OCI-LY7 (cell line): ENCODE measurements around the gene COPS7B. TPM values are rescaled to one million over a fixed set of nuclear protein-coding genes. Genes with fewer than 3 reads are reported as not detected.

Experiments
- Bru-seq: library from RNA; stranded (reverse); fragments of 400-500 nt; gene quantifications from one replicate; lab custom pipeline; 2021; lab: Mats Ljungman, UMichigan
- BruChase-seq, 2 experiments: library from RNA; stranded (reverse); fragments of 400-500 nt; gene quantifications; one replicate each; lab custom pipeline; 2021; lab: Mats Ljungman, UMichigan
- BruUV-seq: library from RNA; stranded (reverse); fragments of 400-500 nt; replicated peaks from 2 replicates; lab custom pipeline; 2021; lab: Mats Ljungman, UMichigan
- CTCF ChIA-PET: fragments of 300-600 bp; sonication (Branson Sonifier 250); formaldehyde crosslinking; loops from one replicate; lab custom pipeline; 2022; ENCODE audit warnings: antibody characterized with exemption; ENCODE audit not compliant: unreplicated experiment; lab: Charles Lee
- POLR2A ChIA-PET: fragments of 300-600 bp; sonication (Branson Sonifier 250); formaldehyde crosslinking; loops from one replicate; lab custom pipeline; 2022; ENCODE audit warnings: antibody characterized with exemption; lab: Charles Lee
- DNase-seq: peaks from one replicate; pipeline ENCODE4 v3.0.0-alpha.2; 2015; ENCODE audit warnings: low spot score
- H2AFZ ChIP-seq: fragments of 200-600 bp; sonication (generic), shearing (Covaris generic); 2 replicates; pipeline ENCODE4 v1.6.1; 2014; ENCODE audit warnings: mild to moderate bottlenecking, antibody characterized with exemption, low read length, moderate library complexity
- H3K27ac ChIP-seq: fragments of 200-600 bp; sonication (generic); 2 replicates; pipeline ENCODE4 v1.5.1; 2014; ENCODE audit warnings: mixed run types, low read depth, mild to moderate bottlenecking, moderate library complexity, low read length, inconsistent platforms; ENCODE audit not compliant: poor library complexity, severe bottlenecking
- H3K36me3 ChIP-seq: fragments of 200-600 bp; sonication (generic); 2 replicates; pipeline ENCODE4 v1.6.1; 2014; ENCODE audit warnings: mild to moderate bottlenecking, antibody characterized with exemption, low read length, moderate library complexity, mixed read lengths; ENCODE audit not compliant: insufficient read depth
- H3K4me1 ChIP-seq: fragments of 200-600 bp; sonication (generic); 2 replicates; pipeline ENCODE4 v1.5.1; 2014; ENCODE audit warnings: mild to moderate bottlenecking, low read length; ENCODE audit not compliant: insufficient read depth, poor library complexity, severe bottlenecking
- H3K4me2 ChIP-seq: fragments of 200-600 bp; sonication (generic); 2 replicates; pipeline ENCODE4 v1.6.1; 2014; ENCODE audit warnings: mild to moderate bottlenecking, low read length
- H3K4me3 ChIP-seq: fragments of 200-600 bp; sonication (generic); 2 replicates; pipeline ENCODE4 v1.5.1; 2014; ENCODE audit warnings: mild to moderate bottlenecking, low read depth, low read length; ENCODE audit not compliant: poor library complexity, severe bottlenecking
- H3K79me2 ChIP-seq: fragments of 200-600 bp; sonication (generic); 2 replicates; pipeline ENCODE4 v1.6.1; 2016; ENCODE audit warnings: low read depth, mild to moderate bottlenecking, low read length, moderate library complexity, mixed read lengths; ENCODE audit not compliant: insufficient read depth
- H3K9me2 ChIP-seq: fragments of 200-600 bp; sonication (generic); 2 replicates; pipeline ENCODE4 v1.6.1; 2016; ENCODE audit warnings: mild to moderate bottlenecking, low read length, mixed read lengths; ENCODE audit not compliant: insufficient read depth
- H3K9me3 ChIP-seq: fragments of 200-600 bp; sonication (generic); 2 replicates; pipeline ENCODE4 v1.6.1; 2014; ENCODE audit warnings: mild to moderate bottlenecking, mixed run types, low read length, mixed read lengths
- H4K20me1 ChIP-seq: fragments of 200-600 bp; sonication (generic); 2 replicates; pipeline ENCODE4 v1.6.1; 2014; ENCODE audit warnings: mild to moderate bottlenecking, antibody characterized with exemption, low read length, moderate library complexity, mixed read lengths; ENCODE audit not compliant: insufficient read depth
- CTCF ChIP-seq: fragments of 200-600 bp; sonication (generic); conservative IDR thresholded peaks from 2 replicates; pipeline ENCODE4 v1.5.1; 2014; ENCODE audit warnings: mild to moderate bottlenecking, antibody characterized with exemption, low read length, moderate library complexity, mixed read lengths
- EZH2phosphoT487 ChIP-seq: fragments of 200-600 bp; sonication (generic); IDR thresholded peaks from 2 replicates; pipeline ENCODE4 v1.6.1; 2018; ENCODE audit warnings: low read depth, borderline replicate concordance, mild to moderate bottlenecking, mixed run types, antibody characterized with exemption, low read length, moderate library complexity, mixed read lengths
- intact Hi-C: fragments of 100-400 bp; cut with micrococcal nuclease; formaldehyde crosslinking; loops from one replicate; pipeline ENCODE4 v1.10.0; 2022; ENCODE audit not compliant: unreplicated experiment
- long read RNA-seq: library from polyadenylated mRNA; stranded (forward); transcript quantifications from one replicate; pipeline ENCODE4 v2.0.0, GENCODE V29; 2022
- total RNA-seq, 2 experiments: library from RNA; depleted of rRNA in 1 of 2; stranded (reverse); fragments of >200 nt in 1 of 2; shearing (Covaris generic) in 1 of 2; gene quantifications; 2 replicates each; pipeline ENCODE4 v1.2.3, GENCODE V29; 2014 to 2022

Gene COPS7B
- total RNA-seq (2014; rRNA removed; shearing (Covaris generic)) (50.6 and 55.5 TPM in 2 replicates), total RNA-seq (2022) (76.6 and 86.8 TPM in 2 replicates), Bru-seq, nascent RNA (percentile 82 among the genes with signal in this experiment), BruChase-seq, experiment 1, labeled RNA remaining after a 6-hour chase (percentile 87 among the genes with signal in this experiment), BruChase-seq, experiment 2, labeled RNA remaining after a 2-hour chase (percentile 86 among the genes with signal in this experiment)
- long read RNA-seq, transcript COPS7B-201 (7 exons, 2,544 nt) = major isoform, 157 of 215 reads
- long read RNA-seq, transcript COPS7B-207 (7 exons, 1,103 nt) = minor isoform, 16 of 215 reads
- long read RNA-seq, partial matches to known transcripts = 3 of 215 reads
- long read RNA-seq, other reads (novel, unspliced or antisense) = 31 of 215 reads

GRCh38 chr2:231786177-231786916 lies at the start of gene COPS7B:
TSS of gene COPS7B (plus strand) at chr2:231786445. CDS start at chr2:231788571, 2,126 bp downstream.
- Histone ChIP-seq H3K4me3 (peak within 1 kb of the TSS; percentile 99), H4K20me1 (peaks cover 12% of the 10 kb centered on the region), H2AFZ (peak within 1 kb of the TSS; percentile 90), H3K79me2 (peaks cover 68% of the 10 kb centered on the region), H3K36me3 (peaks cover 29% of the 10 kb centered on the region), H3K4me1 (peaks cover 42% of the 10 kb centered on the region), H3K27ac (peak within 1 kb of the TSS; percentile 45), H3K9me3 (no peaks in the 10 kb centered on the region), H3K9me2 (no peaks in the 10 kb centered on the region), H3K4me2 (peak within 1 kb of the TSS; percentile 94)
- CTCF ChIA-PET = no interaction called here
- POLR2A ChIA-PET = interaction anchor here (0.9 to 1.9 kb wide), 4 partner anchors 33 to 174 kb away, joined by 3 to 7 read pairs (median 4); no protein-coding TSS in a partner anchor
- intact Hi-C loops = loop anchor here (1.0 kb wide), 2 partner anchors 111 to 173 kb away; no protein-coding TSS in a partner anchor
- TF ChIP-seq CTCF = peak; percentile 81
- TF ChIP-seq EZH2phosphoT487 = no peak
- no TSS peak for BruUV-seq
- peak; percentile 88 for DNase-seq

- Histone ChIP-seq H3K9me2 (no peaks in the 10 kb centered on the region), H3K4me2 (no peak overlapping the region), H3K4me1 (no peaks in the 10 kb centered on the region), H3K79me2 (no peaks in the 10 kb centered on the region), H3K27ac (no peak overlapping the region), H3K36me3 (peaks cover 38% of the 10 kb centered on the region), H2AFZ (no peak overlapping the region), H3K9me3 (no peaks in the 10 kb centered on the region), H4K20me1 (no peaks in the 10 kb centered on the region), H3K4me3 (no peak overlapping the region)
- TF ChIP-seq CTCF = no peak
- TF ChIP-seq EZH2phosphoT487 = no peak
- ChIA-PET CTCF (no interaction called here), POLR2A (interaction anchor here (1.1 kb wide), 1 partner anchor 9 kb away, joined by 4 read pairs; no protein-coding TSS in a partner anchor)
- intact Hi-C loops = no loop called here
- no peak for DNase-seq
- no TSS peak for BruUV-seq
These were observed 48.5 kb upstream of the COPS7B start for GRCh38 chr2:231737761-231738160.
